GM12878 (cell line): ENCODE results near the gene PI4KA. TPM values are rescaled to one million over a fixed set of nuclear protein-coding genes. Genes with fewer than 3 reads are reported as not detected.
A peak's percentile ranks its signal among the peaks of the same experiment; 100 is the strongest.

Experiments
- ATAC-seq: fragments of 200-7000 bp; cut with Tn5 transposase; 3 replicates; pipeline ENCODE4 v1.9.1; 2020; ENCODE audit warnings: mild to moderate bottlenecking, moderate library complexity
- BruUV-seq: library from RNA; stranded (reverse); fragments of 400-500 nt; replicated peaks from 2 replicates; lab custom pipeline; 2021; lab: Mats Ljungman, UMichigan
- CTCF ChIA-PET: fragments of 300-600 bp; sonication (Branson Sonifier 250); formaldehyde crosslinking; extraction: SDS; loops from one replicate; lab custom pipeline; 2021; ENCODE audit warnings: inconsistent platforms; lab: Yijun Ruan, JAX
- POLR2A ChIA-PET: fragments of 350-600 bp; formaldehyde crosslinking; extraction: SDS; loops from one replicate; lab custom pipeline; 2021; ENCODE audit warnings: inconsistent platforms; lab: Charles Lee
- RAD21 ChIA-PET: fragments of 300-600 bp; sonication (Branson Sonifier 250); formaldehyde crosslinking; loops from one replicate; lab custom pipeline; 2023; ENCODE audit warnings: antibody characterized with exemption; ENCODE audit not compliant: unreplicated experiment; lab: Charles Lee
- SMC1A ChIA-PET: fragments of 300-600 bp; sonication (Branson Sonifier 250); formaldehyde crosslinking; loops from one replicate; lab custom pipeline; 2023; ENCODE audit not compliant: unreplicated experiment, uncharacterized antibody; lab: Charles Lee
- DNase-seq: peaks from one replicate; pipeline ENCODE4 v3.0.0-alpha.2; 2011; ENCODE audit warnings: low read depth, low spot score
- FAIRE-seq: peaks from 3 replicates; lab custom pipeline; 2011; peaks lifted over from hg19 to GRCh38; lab: Jason Lieb, UNC
- H2AFZ ChIP-seq: 2 replicates; pipeline ENCODE4 v1.6.0; 2011; ENCODE audit warnings: low read depth, low read length, control low read depth; ENCODE audit not compliant: control insufficient read depth
- H3K27ac ChIP-seq: 2 replicates; pipeline ENCODE4 v1.5.1; 2011; ENCODE audit warnings: control low read depth; ENCODE audit not compliant: control insufficient read depth, insufficient read depth
- H3K27me3 ChIP-seq, 2 experiments: replicated peaks in 1 of 2; 2 replicates each; pipeline versions ENCODE4 v1.6.0 to v1.6.1; 2011; ENCODE audit warnings: low read length in 1 of 2; ENCODE audit not compliant: control insufficient read depth in 2 of 2, insufficient read depth in 2 of 2
- H3K36me3 ChIP-seq, 2 experiments: 2 replicates each; pipeline ENCODE4 v1.5.1; 2011; ENCODE audit warnings: low read length in 1 of 2; ENCODE audit not compliant: control insufficient read depth in 2 of 2, insufficient read depth in 2 of 2
- H3K4me1 ChIP-seq: 2 replicates; pipeline ENCODE4 v1.6.1; 2011; ENCODE audit warnings: mild to moderate bottlenecking, low read length, moderate library complexity, mixed read lengths; ENCODE audit not compliant: control insufficient read depth, insufficient read depth
- H3K4me2 ChIP-seq: 2 replicates; pipeline ENCODE4 v1.6.0; 2011; ENCODE audit warnings: control low read depth; ENCODE audit not compliant: control insufficient read depth, insufficient read depth
- H3K4me3 ChIP-seq: fragments of 200-600 bp; sonication (generic); 2 replicates; pipeline ENCODE4 v1.5.1; 2016
- H3K79me2 ChIP-seq: 2 replicates; pipeline ENCODE4 v1.6.0; 2011; ENCODE audit warnings: low read length; ENCODE audit not compliant: control insufficient read depth, insufficient read depth
- H3K9ac ChIP-seq: 2 replicates; pipeline ENCODE4 v1.8.0; 2011; ENCODE audit warnings: low read length, control low read depth, mixed read lengths; ENCODE audit not compliant: control insufficient read depth, insufficient read depth
- H3K9me3 ChIP-seq: replicated peaks from 3 replicates; pipeline ENCODE4 v1.5.1; 2011; ENCODE audit warnings: mild to moderate bottlenecking, low read length; ENCODE audit not compliant: control insufficient read depth, insufficient read depth
- H4K20me1 ChIP-seq: 2 replicates; pipeline ENCODE4 v1.6.0; 2011; ENCODE audit not compliant: control insufficient read depth, insufficient read depth
- BACH1 ChIP-seq: fragments of 450-650 bp; IDR thresholded peaks from 2 replicates; pipeline ENCODE4 v1.6.1; 2017; ENCODE audit warnings: mild to moderate bottlenecking, borderline replicate concordance
- EP300 ChIP-seq, 2 experiments: fragments of 150-350 bp in 1 of 2; IDR thresholded peaks; 2 replicates each; pipeline ENCODE4 v1.6.1; 2011 to 2012; ENCODE audit warnings: low read depth in 2 of 2, low read length in 2 of 2, borderline replicate concordance in 1 of 2, improper control_type of control experiment in 1 of 2, inconsistent platforms in 1 of 2; ENCODE audit not compliant: control insufficient read depth in 1 of 2
- ETV6 ChIP-seq, 2 experiments: fragments of 450-650 bp in 1 of 2; IDR thresholded peaks in 1 of 2; conservative IDR thresholded peaks in 1 of 2; 2 replicates each; pipeline ENCODE4 v1.6.1; 2014; ENCODE audit warnings: antibody characterized with exemption in 1 of 2, borderline replicate concordance in 1 of 2, low read depth in 1 of 2, mild to moderate bottlenecking in 1 of 2, moderate library complexity in 1 of 2
- FOS ChIP-seq: IDR thresholded peaks from 3 replicates; pipeline ENCODE4 v1.6.1; 2011; ENCODE audit warnings: borderline replicate concordance; ENCODE audit not compliant: insufficient read length; ENCODE audit errors: extremely low read depth
- KAT2A ChIP-seq: conservative IDR thresholded peaks from 2 replicates; pipeline ENCODE4 v1.6.1; 2011; ENCODE audit warnings: low read depth, low read length; ENCODE audit not compliant: control insufficient read depth
- SPI1 ChIP-seq: IDR thresholded peaks from 2 replicates; pipeline ENCODE4 v1.6.1; 2011; ENCODE audit warnings: low read depth, mild to moderate bottlenecking, low read length, moderate library complexity, borderline replicate concordance; ENCODE audit not compliant: insufficient read depth
- ZNF24 ChIP-seq: fragments of 450-650 bp; IDR thresholded peaks from 2 replicates; pipeline ENCODE4 v1.6.1; 2017; ENCODE audit warnings: antibody characterized with exemption, mild to moderate bottlenecking
- WGBS: methylation state at CpG from one replicate; pipeline ENCODE4 v1.1.6; 2016; ENCODE audit warnings: low lambda C conversion rate; ENCODE audit not compliant: insufficient replicate concordance, insufficient coverage; ENCODE audit errors: missing lambda C conversion rate; 5-methylcytosine and 5-hydroxymethylcytosine counted together
- in situ Hi-C: fragments of 300-500 bp; cut with MboI; formaldehyde crosslinking; loops from 9 replicates; pipeline ENCODE4 v1.14.3; 2018; ENCODE audit warnings: mixed read lengths
- intact Hi-C: fragments of 100-400 bp; cut with micrococcal nuclease; formaldehyde crosslinking; loops from one replicate; pipeline ENCODE4 v1.14.2; 2022; ENCODE audit not compliant: unreplicated experiment
- polyA plus RNA-seq, 11 experiments: library from polyadenylated mRNA; depleted of rRNA in 4 of 11; unstranded in 6 of 11; stranded (reverse) in 5 of 11; fragments of >200 nt; fragmentation: Nextera tagmentation in 4 of 11; fragmentation: Illumina TruSeq in 1 of 11; extraction: Ambion mirVana in 4 of 11; extraction: Trizol in 1 of 11; gene quantifications; 1 replicate in 1 of 11; 2 replicates in 10 of 11; pipeline versions ENCODE4 v1.2.1 to v1.2.3, GENCODE V29; 2011 to 2016; ENCODE audit warnings: inconsistent platforms in 2 of 11, missing spikeins in 2 of 11, low read depth in 1 of 11
- total RNA-seq, 4 experiments: library from RNA; depleted of rRNA in 3 of 4; stranded (reverse); fragments of >200 nt in 3 of 4; fragmentation: Illumina TruSeq in 1 of 4; extraction: Trizol in 1 of 4; gene quantifications; 2 replicates each; pipeline versions ENCODE4 v1.2.1 to v1.2.3, GENCODE V29; 2013 to 2021
- TF ChIP-seq, protein P1 (sequence below): fragments of 450-650 bp; formaldehyde crosslinking; IDR thresholded peaks from 2 replicates; pipeline ENCODE4 v1.5.0; 2022; ENCODE audit warnings: mild to moderate bottlenecking, missing genetic modification characterization

Gene PI4KA
- total and polyA plus RNA-seq, 10 of the 15 experiments (the other 5 are each of a cell fraction or from before 2014, with no cell fraction given) = 4.2 to 78.4 (median 42.1) TPM

DNA sequence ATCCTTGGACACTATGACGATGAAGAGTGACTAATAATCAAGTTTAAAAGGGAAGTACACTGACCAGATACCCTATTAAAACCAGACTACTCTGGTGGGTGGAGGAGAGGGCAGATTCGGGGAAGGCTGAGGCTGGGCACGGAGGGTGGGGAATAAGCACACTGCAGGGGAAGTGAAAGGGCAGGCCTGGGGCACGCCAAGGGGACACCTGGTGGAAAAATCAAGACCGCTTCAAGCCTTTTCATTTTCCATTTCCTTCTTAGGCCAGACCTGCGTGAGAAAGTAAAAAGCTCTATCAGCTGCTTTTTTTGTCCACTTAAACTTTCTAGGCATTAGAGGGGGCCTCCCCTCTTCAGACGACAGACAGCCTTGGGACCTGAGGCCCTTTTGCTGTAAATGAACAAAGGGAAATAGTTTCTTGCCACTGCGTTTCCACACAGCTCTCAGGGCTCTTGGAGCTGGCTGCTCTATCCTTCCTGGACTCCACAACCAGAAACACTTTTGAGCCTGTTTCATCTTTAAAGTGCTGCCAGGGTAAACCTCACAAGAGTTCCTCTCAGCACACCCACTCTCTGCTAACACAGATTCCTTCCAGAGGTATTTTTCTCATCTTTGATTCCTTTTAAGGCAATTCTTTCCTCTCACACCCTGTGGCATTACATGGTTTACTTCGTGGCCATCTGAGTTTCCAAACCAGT is 109.7 kb downstream of the PI4KA start (continued):
- TF ChIP-seq KAT2A = no peak
- peak; percentile 79 to 88; a peak in 3 of 4 replicates for TF ChIP-seq EP300 (IDR thresholded peaks at IDR 0.05; ENCODE audit: borderline replicate concordance in 1 of 2, control insufficient read depth in 1 of 2, low read depth in 2 of 2, low read length in 2 of 2)
- peak in 1 of 2 experiments; percentile 81; a peak in 2 of 4 replicates for TF ChIP-seq ETV6 (conservative IDR thresholded peaks at IDR 0.05 in 1 of 2, IDR thresholded peaks at IDR 0.05 in 1 of 2; ENCODE audit: borderline replicate concordance in 1 of 2, low read depth in 1 of 2)
- TF ChIP-seq FOS = no peak
- TF ChIP-seq BACH1 = peak; percentile 16; the same call in 1 of the 2 replicates

DNA sequence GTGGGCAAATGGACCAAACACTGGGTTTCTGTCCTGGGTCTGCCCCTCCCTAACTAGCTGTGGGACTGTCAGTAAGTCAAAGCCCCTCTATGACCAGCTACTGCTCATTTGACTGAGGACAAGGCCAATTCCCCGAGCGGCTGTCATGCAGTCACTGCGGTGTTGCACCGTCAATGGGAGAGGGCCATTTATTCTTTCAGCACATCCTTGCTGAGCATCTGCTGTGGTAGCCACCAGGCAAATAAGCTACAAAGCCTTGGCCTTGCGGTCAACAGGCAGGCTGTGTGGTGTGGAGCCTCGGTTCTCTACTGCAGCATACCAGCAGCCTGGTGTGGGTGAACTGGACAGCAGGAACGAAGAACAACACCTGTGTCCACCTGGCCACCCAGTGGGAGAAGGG is 110.5 kb downstream of the PI4KA start:
- no peak for FAIRE-seq
- ChIA-PET POLR2A (interaction anchor here (0.8 kb wide), 1 partner anchor 13 kb away, joined by 3 read pairs; no protein-coding TSS in a partner anchor), SMC1A (interaction anchor here (4.2 kb wide), 1 partner anchor 35 kb away, joined by 41 read pairs; no protein-coding TSS in a partner anchor), RAD21 (interaction anchor here (3.8 kb wide), 1 partner anchor 36 kb away, joined by 27 read pairs; no protein-coding TSS in a partner anchor), CTCF (interaction anchor here (1.8 to 3.8 kb wide), 2 partner anchors 36 to 39 kb away, joined by 3 to 28 read pairs; no protein-coding TSS in a partner anchor)
- Histone ChIP-seq H3K9me3 (no peaks in the 10 kb centered on the region), H3K4me3 (no peak overlapping the region), H4K20me1 (no peaks in the 10 kb centered on the region), H3K79me2 (no peaks in the 10 kb centered on the region), H3K36me3 (peaks cover 9 to 33% of the 10 kb centered on the region in 2 experiments; a peak in 3 of 4 replicates), H2AFZ (no peak overlapping the region), H3K27me3 (no peaks in the 10 kb centered on the region), H3K27ac (peak overlapping the region; percentile 76), H3K9ac (no peak overlapping the region; the same call in 1 of the 2 replicates), H3K4me2 (0 out of 2 replicates have a peak overlapping the region, but pooled peaks have one; percentile 73), H3K4me1 (peaks cover 53% of the 10 kb centered on the region)
- in situ Hi-C loops = no loop called here
- DNase-seq = no peak
- no peak for ATAC-seq
- no TSS peak for BruUV-seq
- intact Hi-C loops = no loop called here
- WGBS = 91% methylated on average over 7 of the region's 7 CpGs
- no peak for TF ChIP-seq ZNF24
- TF ChIP-seq SPI1 = no peak
- TF ChIP-seq, protein P1, sequence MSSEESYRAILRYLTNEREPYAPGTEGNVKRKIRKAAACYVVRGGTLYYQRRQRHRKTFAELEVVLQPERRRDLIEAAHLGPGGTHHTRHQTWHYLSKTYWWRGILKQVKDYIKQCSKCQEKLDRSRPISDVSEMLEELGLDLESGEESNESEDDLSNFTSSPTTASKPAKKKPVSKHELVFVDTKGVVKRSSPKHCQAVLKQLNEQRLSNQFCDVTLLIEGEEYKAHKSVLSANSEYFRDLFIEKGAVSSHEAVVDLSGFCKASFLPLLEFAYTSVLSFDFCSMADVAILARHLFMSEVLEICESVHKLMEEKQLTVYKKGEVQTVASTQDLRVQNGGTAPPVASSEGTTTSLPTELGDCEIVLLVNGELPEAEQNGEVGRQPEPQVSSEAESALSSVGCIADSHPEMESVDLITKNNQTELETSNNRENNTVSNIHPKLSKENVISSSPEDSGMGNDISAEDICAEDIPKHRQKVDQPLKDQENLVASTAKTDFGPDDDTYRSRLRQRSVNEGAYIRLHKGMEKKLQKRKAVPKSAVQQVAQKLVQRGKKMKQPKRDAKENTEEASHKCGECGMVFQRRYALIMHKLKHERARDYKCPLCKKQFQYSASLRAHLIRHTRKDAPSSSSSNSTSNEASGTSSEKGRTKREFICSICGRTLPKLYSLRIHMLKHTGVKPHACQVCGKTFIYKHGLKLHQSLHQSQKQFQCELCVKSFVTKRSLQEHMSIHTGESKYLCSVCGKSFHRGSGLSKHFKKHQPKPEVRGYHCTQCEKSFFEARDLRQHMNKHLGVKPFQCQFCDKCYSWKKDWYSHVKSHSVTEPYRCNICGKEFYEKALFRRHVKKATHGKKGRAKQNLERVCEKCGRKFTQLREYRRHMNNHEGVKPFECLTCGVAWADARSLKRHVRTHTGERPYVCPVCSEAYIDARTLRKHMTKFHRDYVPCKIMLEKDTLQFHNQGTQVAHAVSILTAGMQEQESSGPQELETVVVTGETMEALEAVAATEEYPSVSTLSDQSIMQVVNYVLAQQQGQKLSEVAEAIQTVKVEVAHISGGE (CRISPR knock-in tag) = no peak
